K562 (cell line): ENCODE results near the gene GALNT17. TPM values are rescaled to one million over a fixed set of nuclear protein-coding genes. Genes with fewer than 3 reads are reported as not detected.

Source experiments
- ATAC-seq: fragments of 200-7000 bp; cut with Tn5 transposase; 3 replicates; pipeline ENCODE4 v1.9.1; 2020; ENCODE audit warnings: moderate library complexity
- BruUV-seq: library from RNA; stranded (reverse); fragments of 400-500 nt; replicated peaks from 2 replicates; lab custom pipeline; 2021; lab: Mats Ljungman, UMichigan
- CTCF ChIA-PET: fragments of 300-600 bp; formaldehyde crosslinking; extraction: SDS; loops from one replicate; lab custom pipeline; 2021; ENCODE audit warnings: low intra/inter-chr PET ratio; lab: Yijun Ruan, JAX
- POLR2A ChIA-PET: fragments of 300-600, 350-650 bp; sonication (Branson Sonifier 250); formaldehyde crosslinking; extraction: SDS; loops from one replicate; lab custom pipeline; 2021; ENCODE audit warnings: antibody characterized with exemption, inconsistent platforms; lab: Yijun Ruan, JAX
- DNase-seq, 4 experiments: peaks; one replicate each; pipeline versions ENCODE4 v3.0.0 to v3.0.0-alpha.2; 2011 to 2018; ENCODE audit warnings: low spot score in 3 of 4, mixed read lengths in 3 of 4; ENCODE audit errors: extremely low read depth in 1 of 4
- FAIRE-seq: peaks from 2 replicates; lab custom pipeline; 2011; peaks lifted over from hg19 to GRCh38; lab: Jason Lieb, UNC
- H2AFZ ChIP-seq: 2 replicates; pipeline ENCODE4 v1.6.0; 2011; ENCODE audit warnings: low read depth, low read length, control low read depth, inconsistent platforms
- H3K27ac ChIP-seq: fragments of 200-600 bp; 3 replicates; pipeline ENCODE4 v1.8.0; 2011; ENCODE audit warnings: low read depth, mild to moderate bottlenecking, control low read depth, inconsistent platforms, low read length, moderate library complexity, mixed read lengths; ENCODE audit errors: extremely low read depth
- H3K27me3 ChIP-seq, 2 experiments: fragments of 300-600 bp in 1 of 2; 2 replicates in 1 of 2; 3 replicates in 1 of 2; pipeline versions ENCODE4 v1.6.0 to v1.8.0; 2011; ENCODE audit warnings: inconsistent platforms in 2 of 2, low read length in 2 of 2, mild to moderate bottlenecking in 1 of 2, mixed read lengths in 1 of 2, moderate library complexity in 1 of 2; ENCODE audit not compliant: control insufficient read depth in 2 of 2, insufficient read depth in 2 of 2
- H3K36me3 ChIP-seq: fragments of 300-600 bp; 3 replicates; pipeline ENCODE4 v1.8.0; 2011; ENCODE audit warnings: mild to moderate bottlenecking, low read length, inconsistent platforms; ENCODE audit not compliant: control insufficient read depth, insufficient read depth
- H3K4me1 ChIP-seq, 2 experiments: fragments of 200-600 bp in 1 of 2; replicated peaks in 1 of 2; 2 replicates in 1 of 2; 3 replicates in 1 of 2; pipeline versions ENCODE4 v1.5.1 to v1.8.0; 2011; ENCODE audit warnings: inconsistent platforms in 2 of 2, low read length in 2 of 2, mild to moderate bottlenecking in 1 of 2, mixed read lengths in 1 of 2, moderate library complexity in 1 of 2; ENCODE audit not compliant: control insufficient read depth in 2 of 2, insufficient read depth in 2 of 2
- H3K4me2 ChIP-seq: 2 replicates; pipeline ENCODE4 v1.6.1; 2011; ENCODE audit warnings: low read length, control low read depth, inconsistent platforms, mixed read lengths; ENCODE audit not compliant: insufficient read depth
- H3K4me3 ChIP-seq: fragments of 200-600 bp; sonication (generic), shearing (Covaris generic); 2 replicates; pipeline ENCODE4 v1.5.1; 2016; ENCODE audit warnings: control low read depth, inconsistent platforms
- H3K79me2 ChIP-seq: fragments of 200-600 bp; 3 replicates; pipeline ENCODE4 v1.8.0; 2011; ENCODE audit warnings: low read length, inconsistent platforms; ENCODE audit not compliant: control insufficient read depth, insufficient read depth
- H3K9ac ChIP-seq, 2 experiments: 2 replicates each; pipeline versions ENCODE4 v1.6.0 to v1.6.1; 2011; ENCODE audit warnings: low read depth in 2 of 2, low read length in 2 of 2, control low read depth in 1 of 2, inconsistent platforms in 1 of 2, mild to moderate bottlenecking in 1 of 2, mixed read lengths in 1 of 2; ENCODE audit not compliant: insufficient read depth in 1 of 2
- H3K9me1 ChIP-seq: one replicate; pipeline ENCODE4 v1.6.0; 2011; ENCODE audit warnings: inconsistent platforms, mild to moderate bottlenecking, low read length, moderate library complexity; ENCODE audit not compliant: control insufficient read depth, insufficient read depth
- H3K9me3 ChIP-seq: replicated peaks from 2 replicates; pipeline ENCODE4 v1.5.1; 2011; ENCODE audit warnings: low read depth, low read length, inconsistent platforms; ENCODE audit not compliant: control insufficient read depth, insufficient read depth
- H4K20me1 ChIP-seq: replicated peaks from 2 replicates; pipeline ENCODE4 v1.6.1; 2011; ENCODE audit warnings: low read length, inconsistent platforms, mixed read lengths; ENCODE audit not compliant: control insufficient read depth, insufficient read depth
- ATF7 ChIP-seq: fragments of 450-650 bp; IDR thresholded peaks from 2 replicates; pipeline ENCODE4 v1.7.1; 2014; ENCODE audit warnings: mild to moderate bottlenecking, moderate library complexity
- CBFA2T2 ChIP-seq: fragments of 450-650 bp; conservative IDR thresholded peaks from 2 replicates; pipeline ENCODE4 v1.6.1; 2017; ENCODE audit warnings: mild to moderate bottlenecking
- FOXJ3 ChIP-seq: sonication (generic); formaldehyde crosslinking; IDR thresholded peaks from 2 replicates; pipeline ENCODE4 v1.4.0; 2020; ENCODE audit warnings: mild to moderate bottlenecking, missing genetic modification reagents
- GABPB1 ChIP-seq: sonication (generic); formaldehyde crosslinking; IDR thresholded peaks from 2 replicates; pipeline ENCODE4 v1.8.0; 2022; ENCODE audit warnings: mild to moderate bottlenecking, missing genetic modification reagents
- HMG20B ChIP-seq: fragments of 250-450 bp; sonication (Bioruptor Pico); IDR thresholded peaks from 2 replicates; pipeline ENCODE4 v1.5.0; 2021; ENCODE audit warnings: mild to moderate bottlenecking
- MCM7 ChIP-seq, 2 experiments: fragments of 450-650 bp; IDR thresholded peaks; 2 replicates each; pipeline ENCODE4 v1.6.1; 2016 to 2018
- SMAD4 ChIP-seq: fragments of 250-450 bp; sonication (Bioruptor Pico); conservative IDR thresholded peaks from 2 replicates; pipeline ENCODE4 v1.8.0; 2021; ENCODE audit warnings: inconsistent platforms, mild to moderate bottlenecking, moderate library complexity
- ZBTB1 ChIP-seq: sonication (generic); formaldehyde crosslinking; IDR thresholded peaks from 2 replicates; pipeline ENCODE4 v1.8.1; 2023; ENCODE audit warnings: missing genetic modification reagents, low read depth, mild to moderate bottlenecking, borderline replicate concordance
- ZNF436 ChIP-seq: fragments of 250-450, 450-650 bp; sonication (Bioruptor Pico); formaldehyde crosslinking; IDR thresholded peaks from 2 replicates; pipeline ENCODE4 v1.7.0; 2020; ENCODE audit warnings: mild to moderate bottlenecking
- ZNF639 ChIP-seq, 2 experiments: fragments of 200-800 bp in 1 of 2; sonication (Bioruptor generic) in 1 of 2; sonication (generic) in 1 of 2; formaldehyde crosslinking in 1 of 2; IDR thresholded peaks in 1 of 2; conservative IDR thresholded peaks in 1 of 2; 2 replicates each; pipeline versions ENCODE4 v1.5.0 to v1.6.1; 2016 to 2020; ENCODE audit warnings: missing compliant biosample characterization in 1 of 2, missing genetic modification characterization in 1 of 2, missing genetic modification reagents in 1 of 2
- WGBS: fragments of 100-300 bp; shearing (Covaris generic); methylation state at CpG from one replicate; pipeline ENCODE4 v1.1.6; 2016; ENCODE audit warnings: low coverage, mixed read lengths; ENCODE audit not compliant: insufficient coverage; ENCODE audit errors: missing lambda C conversion rate; 5-methylcytosine and 5-hydroxymethylcytosine counted together
- in situ Hi-C: fragments of 300-500 bp; cut with MboI; formaldehyde crosslinking; loops from 4 replicates; pipeline ENCODE4 v1.15.0; 2018; ENCODE audit warnings: inconsistent platforms, mixed read lengths
- intact Hi-C: fragments of 100-400 bp; cut with micrococcal nuclease; formaldehyde crosslinking; loops from 2 replicates; pipeline ENCODE4 v1.14.2; 2022
- polyA plus RNA-seq, 8 experiments: library from polyadenylated mRNA; depleted of rRNA in 4 of 8; stranded (reverse) in 5 of 8; unstranded in 3 of 8; fragments of >200 nt; fragmentation: Nextera tagmentation in 2 of 8; fragmentation: Illumina TruSeq in 1 of 8; extraction: Ambion mirVana in 2 of 8; extraction: Trizol in 1 of 8; gene quantifications; 2 replicates each; pipeline versions ENCODE4 v1.2.1 to v1.2.3, GENCODE V29; 2011 to 2014; ENCODE audit warnings: inconsistent platforms in 1 of 8, missing spikeins in 1 of 8
- total RNA-seq, 7 experiments: library from RNA; depleted of rRNA in 6 of 7; stranded (reverse); fragments of >200 nt in 6 of 7; fragmentation: Illumina TruSeq in 2 of 7; extraction: Trizol in 2 of 7; gene quantifications; 2 replicates each; pipeline versions ENCODE4 v1.2.1 to v1.2.3, GENCODE V29; 2011 to 2021; ENCODE audit warnings: low replicate concordance in 1 of 7
- TF ChIP-seq, protein P1 (sequence below): fragments of 450-650 bp; formaldehyde crosslinking; IDR thresholded peaks from 2 replicates; pipeline ENCODE4 v1.4.0; 2020; ENCODE audit warnings: mild to moderate bottlenecking, moderate library complexity
- TF ChIP-seq, protein P2 (sequence below): fragments of 450-650 bp; IDR thresholded peaks from 2 replicates; pipeline ENCODE4 v1.6.1; 2018; ENCODE audit warnings: mild to moderate bottlenecking, low read depth; ENCODE audit not compliant: partially characterized antibody

The GALNT17 gene
- total and polyA plus RNA-seq, 9 of the 15 experiments (the other 6 are each of a cell fraction or from before 2014, with no cell fraction given) = not detected

DNA sequence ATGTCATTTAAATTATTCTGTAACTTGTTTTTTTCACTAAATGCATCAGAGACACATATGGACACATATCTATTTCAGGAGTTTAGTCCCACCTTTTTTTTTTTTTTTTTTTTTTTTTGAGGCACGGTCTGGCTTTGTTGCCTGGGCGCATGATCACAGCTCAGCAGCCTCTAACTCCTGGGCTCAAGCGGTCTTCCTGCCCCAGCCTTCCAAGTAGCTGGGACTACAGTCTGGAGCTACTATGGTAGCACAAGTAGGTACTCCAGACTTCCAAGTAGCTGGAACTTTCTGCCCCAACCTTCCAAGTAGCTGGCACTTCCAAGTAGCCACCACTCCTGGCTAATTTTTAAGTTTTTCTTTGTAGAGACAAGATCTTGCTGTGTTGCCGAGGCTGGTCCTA, 407.7 kb downstream of the GALNT17 start (continued):
- TF ChIP-seq, protein P1, sequence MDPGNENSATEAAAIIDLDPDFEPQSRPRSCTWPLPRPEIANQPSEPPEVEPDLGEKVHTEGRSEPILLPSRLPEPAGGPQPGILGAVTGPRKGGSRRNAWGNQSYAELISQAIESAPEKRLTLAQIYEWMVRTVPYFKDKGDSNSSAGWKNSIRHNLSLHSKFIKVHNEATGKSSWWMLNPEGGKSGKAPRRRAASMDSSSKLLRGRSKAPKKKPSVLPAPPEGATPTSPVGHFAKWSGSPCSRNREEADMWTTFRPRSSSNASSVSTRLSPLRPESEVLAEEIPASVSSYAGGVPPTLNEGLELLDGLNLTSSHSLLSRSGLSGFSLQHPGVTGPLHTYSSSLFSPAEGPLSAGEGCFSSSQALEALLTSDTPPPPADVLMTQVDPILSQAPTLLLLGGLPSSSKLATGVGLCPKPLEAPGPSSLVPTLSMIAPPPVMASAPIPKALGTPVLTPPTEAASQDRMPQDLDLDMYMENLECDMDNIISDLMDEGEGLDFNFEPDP (CRISPR knock-in tag) = no peak
- TF ChIP-seq SMAD4 (CRISPR knock-in tag) (no peak), MCM7 (IDR thresholded peaks at IDR 0.05) (no peak)

- in situ Hi-C loops = no loop called here
- Histone ChIP-seq H3K36me3 (no peaks in the 10 kb centered on the region), H3K9ac (no peak overlapping the region), H3K9me1 (no peaks in the 10 kb centered on the region), H3K4me1 (no peaks in the 10 kb centered on the region), H3K27me3 (peaks cover 3% of the 10 kb centered on the region in 2 experiments; a peak in 2 of 5 replicates), H3K27ac (no peak overlapping the region), H3K9me3 (no peaks in the 10 kb centered on the region), H3K4me2 (no peak overlapping the region), H3K79me2 (no peaks in the 10 kb centered on the region)
- 0% methylated on average over 11 of the region's 11 CpGs for WGBS
- FAIRE-seq = no peak
- no peak for ATAC-seq
- ChIA-PET POLR2A (no interaction called here), CTCF (no interaction called here)
- intact Hi-C loops = no loop called here
- TF ChIP-seq ZNF639 (CRISPR knock-in tag; conservative IDR thresholded peaks at IDR 0.05 in 1 of 2, IDR thresholded peaks at IDR 0.05 in 1 of 2) (no peak), FOXJ3 (CRISPR knock-in tag) (no peak), SMAD4 (CRISPR knock-in tag) (no peak), GABPB1 (CRISPR knock-in tag) (no peak), ZBTB1 (no peak), ZNF436 (CRISPR knock-in tag) (no peak), HMG20B (CRISPR knock-in tag) (no peak), ATF7 (no peak), CBFA2T2 (no peak)
- TF ChIP-seq, protein P2, sequence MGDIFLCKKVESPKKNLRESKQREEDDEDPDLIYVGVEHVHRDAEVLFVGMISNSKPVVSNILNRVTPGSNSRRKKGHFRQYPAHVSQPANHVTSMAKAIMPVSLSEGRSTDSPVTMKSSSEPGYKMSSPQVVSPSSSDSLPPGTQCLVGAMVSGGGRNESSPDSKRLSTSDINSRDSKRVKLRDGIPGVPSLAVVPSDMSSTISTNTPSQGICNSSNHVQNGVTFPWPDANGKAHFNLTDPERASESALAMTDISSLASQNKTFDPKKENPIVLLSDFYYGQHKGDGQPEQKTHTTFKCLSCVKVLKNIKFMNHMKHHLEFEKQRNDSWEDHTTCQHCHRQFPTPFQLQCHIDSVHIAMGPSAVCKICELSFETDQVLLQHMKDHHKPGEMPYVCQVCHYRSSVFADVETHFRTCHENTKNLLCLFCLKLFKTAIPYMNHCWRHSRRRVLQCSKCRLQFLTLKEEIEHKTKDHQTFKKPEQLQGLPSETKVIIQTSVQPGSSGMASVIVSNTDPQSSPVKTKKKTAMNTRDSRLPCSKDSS = no peak
- TF ChIP-seq, all 486 proteins: peak for 0
- Histone ChIP-seq H2AFZ (no peak overlapping the region), H3K4me3 (no peak overlapping the region), H4K20me1 (no peaks in the 10 kb centered on the region)
- DNase-seq = no peak
- BruUV-seq = no TSS peak
Observed at GRCh38 chr7:71541707-71542353, 409.9 kb downstream of the GALNT17 start.
